GM19324 (cell line): Measurements from ENCODE around the gene SIRPG.
"Not testable (repeated sequence)": the region's sequence is repeated elsewhere in the genome, so short reads cannot be mapped to it uniquely, and the experiment has no call there.

ENCODE experiments used
- ATAC-seq: cut with Tn5 transposase; IDR thresholded peaks from one replicate; pipeline ENCODE4 v1.9.1; 2021; ENCODE audit warnings: mild to moderate bottlenecking, moderate library complexity; ENCODE audit not compliant: unreplicated experiment, low FRiP score

Gene SIRPG

GRCh38 chr20:1610404-1610803, 47.2 kb downstream of the SIRPG start:
- ATAC-seq, result not testable (repeated sequence)

GRCh38 chr20:1608678-1609347, 48.8 kb downstream of the SIRPG start:
- not testable (repeated sequence) for ATAC-seq

GRCh38 chr20:1600736-1601135, 56.8 kb downstream of the SIRPG start:
- no peak for ATAC-seq

- no peak for ATAC-seq
Measured at GRCh38 chr20:1595333-1595732, 62.2 kb downstream of the SIRPG start.

GRCh38 chr20:1588533-1589460, 68.8 kb downstream of the SIRPG start:
- ATAC-seq, result no peak

- no peak for ATAC-seq
Measured at GRCh38 chr20:1587781-1588532, 69.6 kb downstream of the SIRPG start.

GRCh38 chr20:1579488-1579887, 78.1 kb downstream of the SIRPG start:
- no peak for ATAC-seq
